CD4-positive, alpha-beta T cell treated with Interleukin-17A for 4 hours (primary cell): ENCODE measurements around the gene GBE1.
"Not testable (repeated sequence)": the region's sequence is repeated elsewhere in the genome, so short reads cannot be mapped to it uniquely, and the experiment has no call there.

Experiments
- DNase-seq: peaks from one replicate; pipeline ENCODE4 v3.0.0-alpha.2; 2020; ENCODE audit warnings: mixed read lengths

Gene GBE1

GRCh38 chr3:81752604-81753003 is 8.8 kb downstream of the GBE1 start:
- no peak for DNase-seq

GRCh38 chr3:81749265-81749664 is 12.2 kb downstream of the GBE1 start:
- DNase-seq: no peak

GRCh38 chr3:81747280-81747679 is 14.2 kb downstream of the GBE1 start:
- not testable (repeated sequence) for DNase-seq

- DNase-seq: no peak
Observed at GRCh38 chr3:81744366-81744765, 17.1 kb downstream of the GBE1 start.

GRCh38 chr3:81743096-81744025 is 18.1 kb downstream of the GBE1 start:
- DNase-seq: no peak

- no peak for DNase-seq
Observed at GRCh38 chr3:81742581-81742980, 18.9 kb downstream of the GBE1 start.

GRCh38 chr3:81741216-81741615 is 20.2 kb downstream of the GBE1 start:
- DNase-seq: no peak

GRCh38 chr3:81740731-81741130 is 20.7 kb downstream of the GBE1 start:
- no peak for DNase-seq

GRCh38 chr3:81735334-81735733 is 26.1 kb downstream of the GBE1 start:
- no peak for DNase-seq

GRCh38 chr3:81734742-81735141 is 26.7 kb downstream of the GBE1 start:
- no peak for DNase-seq

GRCh38 chr3:81732642-81733041 is 28.8 kb downstream of the GBE1 start:
- DNase-seq: no peak

GRCh38 chr3:81728766-81729544 is 32.5 kb downstream of the GBE1 start:
- no peak for DNase-seq

- no peak for DNase-seq
Observed at GRCh38 chr3:81726735-81727134, 34.7 kb downstream of the GBE1 start.

GRCh38 chr3:81726132-81726531 is 35.3 kb downstream of the GBE1 start:
- DNase-seq: no peak

- DNase-seq: no peak
Observed at GRCh38 chr3:81723732-81724313, 37.6 kb downstream of the GBE1 start.

- DNase-seq: no peak
Observed at GRCh38 chr3:81718311-81718710, 43.1 kb downstream of the GBE1 start.

- DNase-seq: no peak
Observed at GRCh38 chr3:81716870-81717509, 44.5 kb downstream of the GBE1 start.

GRCh38 chr3:81713031-81713430 is 48.4 kb downstream of the GBE1 start:
- no peak for DNase-seq

- DNase-seq: no peak
Observed at GRCh38 chr3:81709606-81710005, 51.8 kb downstream of the GBE1 start.

- no peak for DNase-seq
Observed at GRCh38 chr3:81707996-81708395, 53.4 kb downstream of the GBE1 start.

GRCh38 chr3:81702126-81702525 is 59.3 kb downstream of the GBE1 start:
- no peak for DNase-seq

GRCh38 chr3:81699536-81700320 is 61.7 kb downstream of the GBE1 start:
- DNase-seq: no peak
